GM21423 (cell line): Measurements from ENCODE around the gene DNAJA3.

Experiments
- ATAC-seq: cut with Tn5 transposase; IDR thresholded peaks from one replicate; pipeline ENCODE4 v1.9.1; 2021; ENCODE audit warnings: mild to moderate bottlenecking, moderate library complexity; ENCODE audit not compliant: unreplicated experiment

DNAJA3 gene

DNA sequence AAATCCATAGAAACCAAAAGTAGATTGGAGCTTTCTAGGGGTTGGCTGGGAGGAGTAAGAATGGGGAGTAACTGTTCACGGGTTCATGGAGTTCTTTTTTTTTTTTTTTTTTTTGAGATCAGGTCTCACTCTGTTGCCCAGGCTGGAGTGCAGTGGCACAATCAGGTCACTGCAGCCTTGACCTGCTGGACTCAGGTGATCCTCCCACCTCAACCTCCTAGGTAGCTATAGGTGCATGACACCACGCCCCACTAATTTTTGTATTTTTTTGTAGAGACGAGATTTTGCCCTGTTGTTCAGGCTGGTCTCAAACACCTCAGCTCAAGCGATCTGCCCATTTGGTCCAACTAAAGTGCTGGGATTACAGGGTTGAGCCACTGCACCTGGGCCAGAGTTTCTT lies 47.2 kb downstream of the DNAJA3 start:
- ATAC-seq: no peak

DNA sequence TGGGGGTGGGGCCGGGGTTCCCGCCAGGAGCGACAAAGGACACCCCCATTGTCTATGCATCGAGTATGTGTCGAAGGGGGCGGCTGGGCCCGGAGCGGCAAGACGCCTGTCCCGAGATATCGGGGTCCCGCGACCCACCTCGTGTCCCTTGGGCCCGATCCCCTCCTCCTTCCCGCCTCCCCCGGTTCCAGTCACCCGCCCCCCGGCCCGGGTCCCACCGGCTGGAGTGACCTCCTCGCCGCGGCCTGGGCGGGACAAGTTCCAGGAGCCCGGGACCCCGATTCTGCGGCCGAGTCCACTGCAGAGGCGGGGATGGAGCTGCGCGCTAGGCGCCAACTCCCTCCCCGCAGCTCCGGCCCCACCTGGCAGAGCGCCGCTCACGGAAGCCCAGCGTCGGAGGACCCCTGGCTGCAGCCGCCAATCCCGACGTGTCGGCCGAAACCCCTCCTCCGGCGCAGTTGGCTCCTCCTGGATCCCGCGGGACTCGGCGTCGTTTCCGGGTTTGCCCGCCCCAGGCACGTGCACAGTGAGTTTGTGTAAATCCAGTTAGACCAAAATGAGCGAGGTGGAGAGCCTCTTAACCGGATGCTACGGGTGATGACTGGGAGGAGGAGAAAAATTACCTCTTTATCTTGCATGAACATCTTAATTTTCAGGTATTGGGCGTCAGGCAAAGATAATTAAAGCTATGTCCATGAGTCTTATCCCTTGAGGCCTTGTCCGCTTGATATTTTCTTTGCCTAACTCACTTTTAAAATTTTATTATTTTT lies 48.7 kb downstream of the DNAJA3 start, which contains the start of gene NMRAL1:
Gene NMRAL1 (minus strand): TSS at position 434 of the 770 bp plus-strand sequence. CDS start 493 bp downstream, outside the sequence.
- ATAC-seq: peak; percentile 52

DNA sequence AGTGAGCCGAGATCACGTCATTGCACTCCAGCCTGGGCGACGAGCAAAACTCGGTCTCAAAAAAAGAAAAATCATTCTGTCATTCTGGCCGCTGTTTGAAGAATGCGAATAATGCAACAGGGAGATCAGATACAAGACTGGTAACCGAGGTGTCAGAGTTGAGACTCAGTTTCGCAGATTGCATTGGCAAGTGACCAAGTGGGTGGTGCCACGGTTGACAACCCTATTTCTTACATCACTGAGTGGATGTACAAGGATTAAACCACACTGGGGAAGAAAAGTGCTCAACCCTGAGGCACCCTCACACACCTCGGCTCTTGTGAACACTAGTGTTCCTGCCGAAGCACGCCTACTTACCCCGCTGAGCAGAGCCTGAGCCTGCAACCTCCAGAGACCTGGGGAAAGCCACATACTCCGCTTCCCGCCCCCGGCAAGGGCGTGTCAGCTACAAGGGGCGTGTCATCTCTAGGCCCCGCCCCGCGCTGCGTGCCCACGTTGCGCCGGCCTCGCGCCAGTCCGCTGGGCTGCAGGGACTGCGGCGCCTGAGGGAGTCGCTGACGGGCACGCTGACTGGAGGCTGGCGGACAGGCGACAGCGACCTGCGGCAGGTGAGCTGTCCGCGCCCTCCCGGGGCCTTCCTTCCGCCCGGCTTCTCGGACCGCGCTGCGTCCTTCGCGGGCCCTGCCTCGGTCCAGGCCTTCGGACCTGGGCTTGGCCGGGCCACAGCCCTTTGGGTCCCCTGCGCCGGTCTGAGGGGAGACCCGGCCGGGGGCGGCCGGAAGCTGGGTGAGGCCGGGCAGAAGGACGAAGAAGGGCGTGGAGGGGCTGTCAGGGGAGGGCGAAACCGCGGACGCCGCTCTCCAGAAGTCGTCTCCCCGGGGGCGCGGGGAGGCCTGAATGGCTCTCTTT lies 50.5 kb downstream of the DNAJA3 start, which contains the start of gene HMOX2:
Gene HMOX2 (plus strand): TSS at position 519 of the 909 bp plus-strand sequence. CDS start 29,127 bp downstream, outside the sequence.
- peak; percentile 77 for ATAC-seq

DNA sequence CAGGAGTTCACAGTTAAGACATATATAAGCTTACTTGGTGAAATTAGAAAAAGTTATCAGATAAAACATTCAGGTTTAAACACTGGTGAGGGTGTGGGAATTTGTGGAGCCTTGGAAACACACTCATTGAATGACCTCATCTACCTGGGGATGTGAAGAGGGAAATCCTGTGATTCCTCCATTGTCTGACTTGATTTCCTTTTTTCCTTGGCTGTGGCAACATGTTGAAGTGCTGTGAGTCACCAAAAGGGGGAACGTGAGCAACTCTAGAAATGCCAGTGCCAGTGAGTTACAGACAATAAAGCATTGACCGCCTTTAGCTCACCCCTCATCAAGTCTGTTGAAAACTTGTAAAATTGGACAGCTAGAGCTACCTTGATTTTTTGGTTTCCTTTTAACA lies 52.3 kb downstream of the DNAJA3 start:
- no peak for ATAC-seq

DNA sequence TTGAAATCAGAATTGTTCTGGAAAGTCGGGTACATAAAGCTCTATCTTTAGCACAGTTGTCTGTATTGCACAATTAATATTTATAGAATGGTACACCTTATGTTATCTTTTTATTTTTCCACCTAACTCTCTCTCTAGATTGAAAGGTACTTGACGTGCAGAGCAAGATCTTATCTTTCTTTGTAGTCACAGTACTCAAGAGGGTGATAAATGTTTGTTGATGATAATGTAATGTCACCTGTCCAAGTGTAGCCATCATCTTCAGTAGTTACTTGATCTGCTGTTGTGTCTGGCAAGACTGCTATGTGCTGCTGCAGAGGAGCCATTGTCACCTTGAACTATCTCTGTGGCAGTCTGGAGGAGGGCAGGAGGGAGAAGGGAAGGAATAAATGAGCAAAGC lies 55.9 kb downstream of the DNAJA3 start:
- no peak for ATAC-seq

DNA sequence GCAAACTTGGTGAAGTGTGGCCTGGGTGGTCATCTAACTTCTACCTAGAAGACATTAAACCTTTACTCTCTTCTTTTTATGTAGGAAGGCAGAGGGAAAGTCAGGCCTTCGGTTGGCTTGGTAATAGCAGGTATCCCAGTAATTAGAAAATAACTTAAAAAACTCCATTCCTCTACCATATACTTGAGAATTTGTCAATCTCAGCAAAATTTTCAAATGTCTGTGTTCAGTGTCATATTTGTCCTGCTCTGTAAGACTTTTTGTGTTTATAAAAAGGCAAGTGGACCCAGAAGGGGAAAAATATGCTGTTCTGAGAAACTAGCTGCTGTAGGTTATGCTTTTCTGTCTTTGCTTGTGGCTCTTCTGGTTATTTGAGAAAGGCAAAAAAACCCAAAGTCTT lies 56.3 kb downstream of the DNAJA3 start:
- no peak for ATAC-seq

DNA sequence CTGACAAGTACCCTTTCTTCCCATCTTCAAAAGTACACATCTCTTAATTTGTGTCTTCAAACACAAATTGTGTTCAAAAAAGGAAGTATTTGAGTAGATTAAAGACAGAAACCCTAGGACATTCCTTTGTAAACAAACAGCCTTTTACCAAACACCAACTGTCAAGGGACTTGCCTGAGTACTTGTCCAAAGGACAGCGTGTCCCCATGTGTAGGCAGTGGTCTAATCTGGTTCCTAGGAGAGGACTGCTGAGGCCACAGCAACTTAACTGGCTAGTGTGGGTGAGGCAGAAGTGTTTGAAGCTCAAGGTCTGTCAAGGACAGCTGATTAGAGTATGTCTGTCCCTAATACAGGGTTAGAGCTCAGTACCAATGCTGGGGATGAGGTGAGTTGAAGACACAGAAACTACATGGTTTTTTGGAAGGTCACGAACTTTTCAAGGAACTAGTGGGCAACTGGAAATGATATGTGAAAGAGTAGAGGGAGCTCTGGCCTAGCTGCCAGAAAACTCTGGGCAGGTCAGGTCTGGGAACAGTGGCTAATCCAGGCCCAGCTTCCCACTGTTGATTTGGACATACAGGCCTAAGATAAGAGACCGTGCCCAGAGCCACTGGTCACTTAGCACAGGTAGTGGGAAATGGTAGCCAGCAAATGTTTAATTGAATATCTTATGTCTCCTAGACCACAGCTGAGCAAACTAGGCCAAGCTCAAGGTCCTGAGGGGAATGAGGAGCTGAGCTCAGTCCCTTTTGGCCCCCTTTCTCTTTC lies 60.6 kb downstream of the DNAJA3 start:
- ATAC-seq: no peak

DNA sequence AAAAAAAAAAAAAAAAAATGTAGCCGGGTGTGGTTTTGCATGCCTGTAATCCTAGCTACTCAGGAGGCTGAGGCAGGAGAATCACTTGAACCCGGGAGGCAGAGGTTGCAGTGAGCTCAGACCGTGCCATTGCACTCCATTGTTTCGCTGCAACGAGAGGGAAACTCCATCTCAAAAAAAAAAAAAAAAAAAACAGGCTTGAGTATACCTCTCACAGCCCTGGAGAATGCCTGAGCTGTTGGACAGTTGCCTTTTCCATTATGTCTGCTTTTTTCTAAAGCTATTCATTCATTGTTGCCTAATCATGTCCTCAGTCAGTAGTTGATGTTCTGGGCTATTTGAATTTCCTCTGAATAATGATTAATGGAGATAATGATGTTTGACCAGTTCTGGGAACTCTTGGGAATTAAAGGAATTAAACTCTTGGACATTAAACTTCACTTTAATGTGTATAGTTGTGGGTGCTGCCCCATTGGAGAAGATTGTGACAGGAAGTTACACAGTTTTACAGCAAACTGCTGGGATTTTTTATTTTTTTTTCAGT lies 62.4 kb downstream of the DNAJA3 start:
- no peak for ATAC-seq

DNA sequence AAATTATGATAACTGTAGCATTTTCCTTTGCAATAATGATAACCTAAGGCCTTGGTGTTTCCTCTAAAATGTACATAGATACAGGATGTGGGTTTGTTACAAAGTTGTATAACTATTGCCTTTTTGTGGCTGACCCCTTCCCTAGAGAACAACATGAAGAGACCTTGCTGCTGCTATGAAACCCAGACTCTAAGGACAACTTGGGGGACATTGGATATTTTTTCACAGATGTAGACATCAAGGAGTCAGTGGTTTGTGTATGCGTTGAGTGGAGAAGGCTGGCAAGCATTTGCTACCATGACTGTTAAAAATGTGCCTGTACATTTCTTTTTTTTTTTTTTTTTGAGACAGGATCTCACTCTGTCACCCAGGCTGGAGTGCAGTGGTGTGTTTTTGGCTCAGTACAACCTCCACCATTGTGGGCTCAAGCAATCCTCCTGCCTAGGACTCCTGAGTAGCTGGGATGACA lies 62.9 kb downstream of the DNAJA3 start:
- ATAC-seq: no peak

DNA sequence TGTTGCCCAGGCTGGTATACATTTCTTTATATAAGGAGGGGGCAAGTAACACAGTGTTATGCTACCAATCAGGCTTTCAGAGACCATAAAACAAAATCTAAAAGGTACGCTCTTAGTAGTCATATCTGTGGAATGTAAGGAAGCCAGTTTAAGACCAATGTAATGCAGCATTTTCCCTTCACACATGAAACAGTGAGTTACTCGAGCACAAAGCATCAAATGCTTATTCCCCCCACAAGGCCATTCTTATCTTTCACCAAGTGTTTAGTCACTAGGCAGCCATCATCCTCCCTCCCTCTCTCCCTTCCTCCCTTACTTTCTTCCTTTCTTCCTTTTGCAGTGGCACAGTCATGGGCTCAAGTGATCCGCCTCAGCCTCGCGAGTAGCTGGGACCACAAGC lies 63.4 kb downstream of the DNAJA3 start:
- ATAC-seq: no peak

DNA sequence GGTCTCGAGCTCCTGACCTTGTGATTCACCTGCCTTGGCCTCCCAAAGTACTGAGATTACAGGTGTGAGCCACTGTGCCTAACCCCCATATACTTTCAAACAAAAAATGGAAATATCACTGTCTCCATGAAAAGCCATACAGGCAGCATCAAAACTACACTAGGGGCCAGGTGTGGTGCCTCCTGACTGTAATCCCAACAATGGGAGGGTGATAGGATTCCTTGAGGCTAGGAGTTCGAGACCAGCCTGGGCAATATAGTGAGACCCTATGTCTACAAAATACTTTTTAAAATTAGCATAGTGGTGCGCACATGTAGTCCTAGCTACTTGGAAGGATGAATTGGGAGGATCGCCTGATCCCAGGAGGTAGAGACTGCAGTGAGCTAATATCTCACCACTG lies 66.2 kb downstream of the DNAJA3 start:
- no peak for ATAC-seq

DNA sequence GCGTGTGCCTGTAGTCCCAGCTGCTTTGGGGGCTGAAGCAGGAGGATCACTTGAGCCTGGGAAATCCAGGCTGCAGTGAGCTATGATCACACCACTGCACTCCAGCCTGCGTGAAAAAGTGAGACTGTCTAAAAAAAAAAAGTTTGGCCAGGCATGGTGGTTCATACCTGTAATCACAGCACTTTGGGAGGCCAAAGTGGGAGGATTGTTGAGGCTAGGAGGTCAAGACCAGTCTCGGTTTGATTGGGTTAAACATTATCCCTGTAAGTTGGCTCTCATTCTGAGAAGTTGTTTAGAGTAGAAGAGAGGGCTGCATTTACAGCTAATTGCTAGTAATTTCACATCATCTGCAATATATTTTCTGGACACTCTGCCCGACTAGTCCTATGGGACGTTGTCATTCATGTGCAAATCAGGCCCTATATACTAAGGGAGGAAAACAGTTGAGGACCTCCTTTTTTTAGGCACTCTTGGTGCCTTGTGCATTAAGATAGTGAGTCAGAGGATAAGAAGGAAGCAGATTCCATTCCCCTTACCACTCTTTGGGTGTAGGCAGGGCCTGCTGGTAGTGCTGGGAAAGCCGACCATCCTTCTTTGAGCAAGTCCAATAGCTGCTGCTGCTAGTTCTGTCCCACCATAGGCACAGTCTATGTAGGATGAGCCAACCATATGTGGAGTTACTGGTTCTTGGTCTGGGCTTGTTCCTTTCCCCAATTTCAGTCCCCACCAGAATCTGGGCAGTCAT lies 69.2 kb downstream of the DNAJA3 start:
- no peak for ATAC-seq

DNA sequence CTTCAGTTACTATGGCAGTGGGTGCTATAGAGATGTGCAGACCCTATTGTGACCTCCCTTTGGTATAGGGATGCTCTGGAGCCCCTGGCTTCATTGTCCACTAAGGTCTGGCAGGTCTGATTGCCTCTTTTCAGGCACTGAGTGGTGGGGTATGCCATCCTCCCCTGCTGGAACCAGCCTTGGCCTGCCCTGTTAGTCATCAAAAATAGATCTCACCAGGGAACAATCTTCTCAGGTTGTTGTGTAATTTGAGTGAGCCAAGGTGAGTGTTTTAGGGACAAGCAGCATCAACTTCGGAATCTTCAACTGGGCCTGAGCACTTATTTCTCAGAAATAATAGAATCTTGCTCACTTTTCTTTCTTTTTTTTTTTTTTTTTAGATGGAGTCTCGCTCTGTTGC lies 70.1 kb downstream of the DNAJA3 start:
- ATAC-seq: no peak

DNA sequence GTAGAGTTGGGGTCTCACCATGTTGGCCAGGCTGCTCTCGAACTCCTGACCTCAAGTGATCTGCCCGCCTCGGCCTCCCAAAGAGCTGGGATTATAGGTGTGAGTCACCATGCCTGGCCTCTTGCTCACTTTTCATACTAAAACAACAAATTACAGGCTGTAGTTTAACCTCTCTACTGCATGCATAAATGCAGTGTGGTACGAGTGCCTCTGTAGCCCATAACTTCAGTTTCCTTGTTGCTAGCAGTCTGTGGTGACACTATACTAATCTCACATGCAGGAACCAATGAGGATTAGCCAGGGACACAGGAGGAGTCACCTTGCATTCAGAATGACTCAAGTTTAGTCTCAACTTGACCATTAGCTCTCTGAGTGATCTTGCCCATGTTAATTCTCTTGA lies 70.6 kb downstream of the DNAJA3 start:
- ATAC-seq: no peak

DNA sequence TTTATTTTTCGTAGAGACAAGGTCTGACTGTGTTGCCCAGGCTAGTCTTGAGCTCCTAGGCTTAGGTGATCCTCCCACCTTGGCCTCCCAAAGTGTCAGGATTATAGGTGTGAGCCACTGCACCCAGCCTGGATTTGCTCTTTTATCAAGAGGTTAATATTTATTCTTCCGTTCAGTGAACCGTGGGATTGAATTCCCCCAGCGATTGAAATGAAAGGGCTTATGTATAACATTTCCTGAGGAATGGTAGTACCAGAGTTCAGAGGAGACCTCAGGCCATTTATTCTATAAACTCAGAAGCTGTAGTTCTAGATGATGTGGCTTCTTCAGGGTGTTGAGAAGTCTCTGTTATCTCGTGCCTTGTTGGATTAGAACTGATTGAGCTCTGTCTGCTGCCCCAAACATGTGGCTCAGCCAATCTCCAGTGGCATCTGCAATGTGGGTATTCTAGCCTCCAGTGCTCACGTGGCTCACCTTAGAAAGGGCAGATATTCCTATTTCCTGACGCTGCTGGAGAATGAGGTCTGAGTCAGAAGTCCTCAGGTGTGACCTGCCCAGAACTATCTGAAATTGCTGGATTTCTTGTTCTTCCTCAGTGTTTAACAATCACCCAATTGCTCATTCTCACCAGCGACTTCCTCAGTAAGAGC lies 73.0 kb downstream of the DNAJA3 start:
- no peak for ATAC-seq

DNA sequence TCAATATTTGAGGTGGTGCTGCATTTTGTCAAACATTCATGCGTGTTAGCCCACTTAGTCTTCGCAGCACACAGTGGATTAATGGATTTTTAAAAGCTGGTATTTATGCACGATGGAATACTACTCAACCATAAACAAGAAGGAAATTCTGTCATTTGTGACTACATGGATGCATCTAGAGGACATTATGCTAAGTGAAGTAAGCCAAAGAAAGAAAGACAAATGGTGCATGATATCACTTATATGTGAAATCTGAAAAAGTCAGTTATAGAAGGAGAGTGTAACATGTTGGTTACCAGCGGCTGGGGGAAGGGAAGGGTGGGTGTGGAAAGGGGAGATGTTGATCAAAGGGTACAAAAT lies 73.5 kb downstream of the DNAJA3 start:
- no peak for ATAC-seq

DNA sequence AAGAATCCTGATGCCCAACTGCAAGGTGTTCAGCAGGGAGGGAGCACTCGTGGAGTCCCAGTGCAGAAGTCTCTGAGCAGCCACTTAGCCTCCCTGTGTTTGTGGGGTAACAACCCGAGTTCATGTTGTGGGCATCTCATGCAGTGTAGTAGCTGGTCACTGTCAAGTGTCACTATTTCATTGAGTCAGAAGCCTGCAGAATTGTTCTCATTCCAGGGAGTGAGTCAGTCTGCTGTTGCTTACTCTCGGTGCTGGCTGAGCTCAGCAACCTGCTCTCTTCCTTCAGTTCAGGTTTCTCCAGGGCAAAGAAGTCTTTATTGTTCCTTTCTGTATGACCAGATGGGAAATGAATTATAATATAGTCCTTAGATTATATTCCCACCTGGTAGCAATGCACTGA lies 74.6 kb downstream of the DNAJA3 start:
- ATAC-seq: no peak

DNA sequence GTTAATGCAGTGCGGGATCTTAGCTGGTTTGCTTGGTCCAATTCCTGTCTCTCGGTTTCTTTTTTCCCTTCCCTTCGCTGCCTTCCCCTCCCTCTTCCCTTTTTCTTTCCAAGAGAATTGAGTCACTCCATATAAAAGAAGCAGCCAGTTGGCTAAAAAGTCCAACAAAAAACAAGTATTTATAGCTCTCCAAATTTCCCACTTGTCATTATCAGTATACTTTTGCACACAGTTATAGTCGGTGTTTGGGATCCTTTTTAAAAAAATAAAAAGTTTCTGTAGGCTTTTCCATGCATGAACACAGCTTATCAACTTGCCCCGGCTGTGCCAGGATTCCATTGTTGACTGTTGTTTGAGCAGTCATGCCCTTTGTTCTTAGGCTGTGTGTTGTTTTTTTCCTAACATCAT lies 75.4 kb downstream of the DNAJA3 start:
- no peak for ATAC-seq

DNA sequence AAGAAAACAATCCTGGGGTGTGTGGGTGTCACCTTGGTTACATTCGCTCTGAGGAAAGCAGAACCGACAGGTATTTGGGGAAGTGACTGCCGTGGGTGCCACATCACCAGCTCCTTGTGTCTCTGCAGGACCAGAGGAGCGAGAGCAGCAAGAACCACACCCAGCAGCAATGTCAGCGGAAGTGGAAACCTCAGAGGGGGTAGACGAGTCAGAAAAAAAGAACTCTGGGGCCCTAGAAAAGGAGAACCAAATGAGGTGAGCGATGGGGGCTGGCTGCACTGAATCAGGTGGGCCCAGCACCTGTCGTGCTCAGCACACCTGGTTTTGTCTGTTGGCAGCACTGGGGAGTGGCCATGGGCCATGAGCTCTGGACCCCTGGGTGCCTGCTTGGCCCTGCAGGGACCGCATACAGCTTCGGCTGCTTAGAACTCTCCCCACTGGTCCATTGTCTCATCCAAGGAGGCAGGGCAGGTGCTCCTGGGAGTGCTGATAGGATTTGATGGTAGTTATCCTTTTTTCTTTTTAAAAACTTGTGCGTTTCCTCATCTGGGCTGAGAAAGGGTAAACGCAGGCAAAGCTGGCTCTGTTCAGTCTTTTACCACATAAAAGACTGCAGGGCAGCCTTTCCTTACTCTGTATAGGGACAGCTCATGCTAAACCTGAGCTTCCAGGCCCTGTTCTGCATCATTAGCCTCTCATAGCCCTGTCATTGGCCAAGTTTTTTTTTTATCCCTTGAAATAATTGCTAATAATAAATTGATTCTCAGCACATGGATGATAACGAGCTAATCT lies 79.9 kb downstream of the DNAJA3 start:
- ATAC-seq: peak; percentile 73
